ENCODE measurements around the gene FNBP1.
"Not testable (repeated sequence)": the region's sequence is repeated elsewhere in the genome, so short reads cannot be mapped to it uniquely, and the experiment has no call there.

The FNBP1 gene

DNA sequence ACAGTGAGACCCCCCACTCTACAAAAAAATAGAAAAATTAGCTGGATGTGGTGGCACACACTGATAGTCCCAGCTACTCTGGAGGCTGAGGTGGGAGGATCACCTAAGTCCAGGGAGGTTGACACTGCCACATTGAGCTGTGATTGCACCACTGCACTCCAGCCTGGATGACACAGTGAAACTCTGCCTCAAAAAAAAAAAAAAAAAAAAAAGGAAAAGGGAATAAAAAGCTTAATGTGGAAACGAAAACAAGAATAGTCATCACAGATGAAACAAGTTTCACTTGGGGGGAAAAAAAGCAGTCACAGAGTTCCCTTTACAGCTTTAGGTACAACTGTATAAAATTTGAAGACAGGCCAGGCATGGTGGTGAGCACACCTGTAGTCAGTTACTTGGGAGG lies 84.2 kb downstream of the FNBP1 start:
- in situ Hi-C loops (cut with MboI; ENCODE audit: low pct_unique_long_range_greater_than_20kb, low sequenced_read_pairs, unreplicated experiment): no loop called here
- TF ChIP-seq, protein P1, sequence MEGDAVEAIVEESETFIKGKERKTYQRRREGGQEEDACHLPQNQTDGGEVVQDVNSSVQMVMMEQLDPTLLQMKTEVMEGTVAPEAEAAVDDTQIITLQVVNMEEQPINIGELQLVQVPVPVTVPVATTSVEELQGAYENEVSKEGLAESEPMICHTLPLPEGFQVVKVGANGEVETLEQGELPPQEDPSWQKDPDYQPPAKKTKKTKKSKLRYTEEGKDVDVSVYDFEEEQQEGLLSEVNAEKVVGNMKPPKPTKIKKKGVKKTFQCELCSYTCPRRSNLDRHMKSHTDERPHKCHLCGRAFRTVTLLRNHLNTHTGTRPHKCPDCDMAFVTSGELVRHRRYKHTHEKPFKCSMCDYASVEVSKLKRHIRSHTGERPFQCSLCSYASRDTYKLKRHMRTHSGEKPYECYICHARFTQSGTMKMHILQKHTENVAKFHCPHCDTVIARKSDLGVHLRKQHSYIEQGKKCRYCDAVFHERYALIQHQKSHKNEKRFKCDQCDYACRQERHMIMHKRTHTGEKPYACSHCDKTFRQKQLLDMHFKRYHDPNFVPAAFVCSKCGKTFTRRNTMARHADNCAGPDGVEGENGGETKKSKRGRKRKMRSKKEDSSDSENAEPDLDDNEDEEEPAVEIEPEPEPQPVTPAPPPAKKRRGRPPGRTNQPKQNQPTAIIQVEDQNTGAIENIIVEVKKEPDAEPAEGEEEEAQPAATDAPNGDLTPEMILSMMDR (IDR thresholded peaks at IDR 0.05; ENCODE audit: extremely low read depth, insufficient read depth, missing control alignments): no peak
- DNase-seq (ENCODE audit: low spot score): no peak

- DNase-seq (ENCODE audit: low spot score): no peak
- TF ChIP-seq, protein P1 (IDR thresholded peaks at IDR 0.05; ENCODE audit: extremely low read depth, insufficient read depth, missing control alignments): no peak
- in situ Hi-C loops (cut with MboI; ENCODE audit: low pct_unique_long_range_greater_than_20kb, low sequenced_read_pairs, unreplicated experiment): no loop called here
Measured at GRCh38 chr9:129954868-129955550, 88.0 kb downstream of the FNBP1 start.

GRCh38 chr9:129953736-129954135 lies 89.3 kb downstream of the FNBP1 start:
- DNase-seq (ENCODE audit: low spot score): no peak
- in situ Hi-C loops (cut with MboI; ENCODE audit: low pct_unique_long_range_greater_than_20kb, low sequenced_read_pairs, unreplicated experiment): no loop called here
- TF ChIP-seq, protein P1 (IDR thresholded peaks at IDR 0.05; ENCODE audit: extremely low read depth, insufficient read depth, missing control alignments): no peak

- no peak for DNase-seq (ENCODE audit: low spot score)
- TF ChIP-seq, protein P1 (IDR thresholded peaks at IDR 0.05; ENCODE audit: extremely low read depth, insufficient read depth, missing control alignments): no peak
- in situ Hi-C loops (cut with MboI; ENCODE audit: low pct_unique_long_range_greater_than_20kb, low sequenced_read_pairs, unreplicated experiment): no loop called here
Measured at GRCh38 chr9:129952337-129952736, 90.7 kb downstream of the FNBP1 start.

GRCh38 chr9:129949821-129950220 lies 93.2 kb downstream of the FNBP1 start:
- TF ChIP-seq, protein P1 (IDR thresholded peaks at IDR 0.05; ENCODE audit: extremely low read depth, insufficient read depth, missing control alignments): no peak
- no peak for DNase-seq (ENCODE audit: low spot score)
- in situ Hi-C loops (cut with MboI; ENCODE audit: low pct_unique_long_range_greater_than_20kb, low sequenced_read_pairs, unreplicated experiment): no loop called here

DNA sequence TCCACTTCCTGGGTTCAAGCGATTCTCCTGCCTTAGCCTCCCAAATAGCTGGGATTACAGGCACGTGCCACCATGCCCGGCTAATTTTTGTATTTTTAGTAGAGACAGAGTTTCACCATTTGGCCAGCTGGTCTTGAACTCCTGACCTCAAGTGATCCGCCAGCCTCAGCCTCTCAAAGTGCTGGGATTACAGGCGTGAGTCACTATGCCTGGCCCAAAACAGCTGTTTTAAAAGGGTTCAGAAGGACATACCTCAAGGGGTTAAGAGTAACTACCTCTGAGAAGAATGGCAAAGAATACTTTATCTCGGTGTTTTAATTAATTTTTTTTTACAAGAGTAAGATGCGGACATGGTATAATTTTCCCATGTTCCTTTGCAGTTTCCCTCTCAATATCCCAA lies 94.4 kb downstream of the FNBP1 start:
- in situ Hi-C loops (cut with MboI; ENCODE audit: low pct_unique_long_range_greater_than_20kb, low sequenced_read_pairs, unreplicated experiment); DNase-seq (ENCODE audit: low spot score): not testable (repeated sequence)

GRCh38 chr9:129946246-129946995 lies 96.6 kb downstream of the FNBP1 start:
- TF ChIP-seq, protein P1 (IDR thresholded peaks at IDR 0.05; ENCODE audit: extremely low read depth, insufficient read depth, missing control alignments): no peak
- in situ Hi-C loops (cut with MboI; ENCODE audit: low pct_unique_long_range_greater_than_20kb, low sequenced_read_pairs, unreplicated experiment): no loop called here
- DNase-seq (ENCODE audit: low spot score): no peak

All from GM13977 (cell line).